Activated naive CD8-positive, alpha-beta T cell (primary cell): ENCODE data around the gene LRP5.

Experiments used
- H3K27ac Mint-ChIP-seq: one replicate; pipeline ENCODE4 v1.8.0; 2021; ENCODE audit warnings: mixed read lengths
- H3K27me3 Mint-ChIP-seq: one replicate; pipeline ENCODE4 v1.8.0; 2021; ENCODE audit warnings: mixed read lengths
- H3K36me3 Mint-ChIP-seq: one replicate; pipeline ENCODE4 v1.8.0; 2021; ENCODE audit warnings: mixed read lengths
- H3K4me1 Mint-ChIP-seq: one replicate; pipeline ENCODE4 v1.8.0; 2021; ENCODE audit warnings: low read depth, mixed read lengths
- H3K4me3 Mint-ChIP-seq: one replicate; pipeline ENCODE4 v1.8.0; 2021; ENCODE audit warnings: mild to moderate bottlenecking, mixed read lengths
- H3K9me3 Mint-ChIP-seq: one replicate; pipeline ENCODE4 v1.8.0; 2021; ENCODE audit warnings: low read depth, mixed read lengths

LRP5 gene

DNA sequence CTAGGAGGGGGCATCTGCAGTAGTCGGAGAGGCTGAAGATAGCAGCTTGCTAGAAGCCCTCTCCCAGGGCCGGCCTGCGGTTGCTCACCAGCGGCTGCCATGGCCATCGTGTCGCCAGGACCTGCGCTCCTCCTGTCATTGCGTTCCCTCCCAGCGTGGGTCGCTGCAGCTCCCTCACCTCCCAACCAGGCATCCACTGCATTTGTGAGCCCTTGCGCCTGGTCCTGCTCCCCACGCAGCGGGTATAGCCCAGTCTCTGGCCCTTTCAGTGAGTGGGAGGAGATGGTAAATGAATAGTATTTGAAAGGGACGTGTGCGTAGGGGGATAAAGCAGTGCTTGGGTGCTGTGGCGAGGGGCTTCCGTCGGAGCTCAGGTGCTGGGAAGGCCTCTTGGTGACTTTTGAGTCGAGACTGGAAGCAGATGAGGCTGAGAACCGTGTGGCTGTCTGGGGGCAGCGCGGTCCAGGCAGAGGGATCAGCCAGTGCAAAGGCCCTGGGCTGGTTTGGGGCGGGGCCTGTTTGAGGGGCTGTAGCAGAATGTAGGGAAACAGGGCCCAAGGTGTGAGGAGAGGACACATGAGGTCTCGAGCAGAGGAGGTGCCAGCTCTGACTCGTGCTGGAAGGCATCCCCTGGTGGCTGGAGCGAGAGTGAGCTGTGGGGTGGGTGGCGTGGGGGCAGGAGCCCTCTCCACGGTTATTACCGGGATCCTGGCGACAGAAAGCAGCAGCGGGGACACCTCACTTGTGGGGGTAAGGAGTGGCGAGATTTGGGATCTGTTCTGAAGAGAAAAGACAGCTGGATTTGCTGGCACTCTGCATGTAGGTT is 39.3 kb downstream of the LRP5 start:
- Mint-ChIP-seq H3K4me3 (no peak overlapping the region), H3K27me3 (no peaks in the 10 kb centered on the region), H3K27ac (no peak overlapping the region), H3K36me3 (no peaks in the 10 kb centered on the region), H3K9me3 (no peaks in the 10 kb centered on the region), H3K4me1 (no peaks in the 10 kb centered on the region)

DNA sequence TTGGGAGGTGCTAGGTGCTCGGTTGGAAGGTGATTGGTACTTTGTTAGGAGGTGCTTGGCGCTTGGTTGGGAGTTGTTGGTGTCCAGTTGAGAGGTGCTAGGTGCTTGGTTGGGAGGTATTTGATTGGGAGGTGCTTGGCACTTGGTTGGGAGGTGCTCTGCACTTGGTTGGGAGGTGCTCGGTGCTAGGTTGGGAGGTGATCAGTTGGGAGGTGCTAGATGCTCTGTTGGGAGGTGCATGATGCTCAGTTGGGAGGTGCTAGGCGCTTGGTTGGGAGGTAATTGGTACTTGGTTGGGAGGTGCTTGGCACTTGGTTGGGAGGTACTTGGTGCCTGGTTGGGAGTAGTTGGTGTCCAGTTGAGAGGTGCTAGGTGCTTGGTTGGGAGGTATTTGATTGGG is 40.2 kb downstream of the LRP5 start:
- Mint-ChIP-seq H3K4me1 (no peaks in the 10 kb centered on the region), H3K36me3 (peaks cover 2% of the 10 kb centered on the region), H3K4me3 (no peak overlapping the region), H3K27ac (no peak overlapping the region), H3K9me3 (no peaks in the 10 kb centered on the region), H3K27me3 (no peaks in the 10 kb centered on the region)

DNA sequence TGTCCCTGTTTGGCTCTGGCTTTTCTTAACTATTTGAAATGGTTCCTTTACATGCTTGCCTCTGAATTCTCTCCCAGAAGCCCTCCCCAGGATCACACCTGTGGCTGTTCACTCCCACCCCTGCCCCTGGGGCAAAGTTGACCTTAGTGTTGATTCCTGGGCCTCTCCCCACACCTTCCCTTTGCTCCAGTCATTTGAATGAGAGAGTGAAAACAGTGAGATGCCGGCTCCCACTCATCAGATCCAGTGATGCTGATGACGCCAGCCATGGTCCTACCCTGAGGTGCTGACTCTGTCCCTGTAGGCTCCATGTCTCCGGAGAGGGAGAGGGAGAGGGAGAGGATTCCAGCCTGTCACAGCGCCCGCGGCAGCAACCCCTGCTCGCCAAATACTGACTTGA is 40.7 kb downstream of the LRP5 start:
- Mint-ChIP-seq H3K4me3 (no peak overlapping the region), H3K4me1 (no peaks in the 10 kb centered on the region), H3K9me3 (no peaks in the 10 kb centered on the region), H3K36me3 (peaks cover 2% of the 10 kb centered on the region), H3K27ac (no peak overlapping the region), H3K27me3 (no peaks in the 10 kb centered on the region)

GRCh38 chr11:68353669-68354068 is 41.3 kb downstream of the LRP5 start:
- Mint-ChIP-seq H3K9me3 (no peaks in the 10 kb centered on the region), H3K36me3 (peaks cover 2% of the 10 kb centered on the region), H3K4me1 (no peaks in the 10 kb centered on the region), H3K27ac (no peak overlapping the region), H3K4me3 (no peak overlapping the region), H3K27me3 (no peaks in the 10 kb centered on the region)

DNA sequence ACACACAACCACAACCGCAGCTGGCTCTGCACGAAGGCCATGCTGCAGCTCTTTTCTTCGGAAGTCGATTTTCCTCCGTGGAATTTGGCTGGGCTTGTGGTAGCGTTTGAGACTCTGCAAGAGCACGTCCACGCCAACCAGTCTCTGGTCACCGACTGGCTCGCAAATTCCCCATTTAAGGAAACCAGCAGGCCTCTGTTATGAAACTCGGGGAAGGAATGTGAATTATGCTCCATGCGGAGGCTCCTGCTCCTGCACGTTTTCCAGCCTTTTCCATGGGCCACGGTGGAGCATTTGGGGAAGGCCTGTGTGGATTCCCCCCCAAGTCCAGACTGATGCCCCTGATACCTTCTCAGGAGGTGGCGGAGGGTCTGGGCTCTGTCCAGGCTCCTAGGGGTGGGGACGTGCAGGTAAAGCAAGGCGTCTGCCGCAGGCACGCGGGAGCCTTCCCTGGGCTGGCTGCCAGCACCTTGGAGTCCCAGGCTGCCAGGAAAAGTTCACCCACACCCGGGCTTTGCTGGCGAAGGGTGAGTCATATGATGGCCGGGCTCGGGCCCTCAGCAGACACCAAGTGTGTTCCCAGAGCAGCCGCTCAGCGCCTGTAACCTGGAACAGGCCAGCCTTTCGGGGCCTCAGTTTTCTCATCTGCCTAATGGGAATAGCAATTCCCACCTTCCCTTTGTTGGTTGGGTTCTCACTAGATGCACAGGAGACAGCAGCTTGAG is 41.9 kb downstream of the LRP5 start:
- Mint-ChIP-seq H3K9me3 (no peaks in the 10 kb centered on the region), H3K27ac (no peak overlapping the region), H3K27me3 (no peaks in the 10 kb centered on the region), H3K36me3 (peaks cover 2% of the 10 kb centered on the region), H3K4me1 (no peaks in the 10 kb centered on the region), H3K4me3 (no peak overlapping the region)

DNA sequence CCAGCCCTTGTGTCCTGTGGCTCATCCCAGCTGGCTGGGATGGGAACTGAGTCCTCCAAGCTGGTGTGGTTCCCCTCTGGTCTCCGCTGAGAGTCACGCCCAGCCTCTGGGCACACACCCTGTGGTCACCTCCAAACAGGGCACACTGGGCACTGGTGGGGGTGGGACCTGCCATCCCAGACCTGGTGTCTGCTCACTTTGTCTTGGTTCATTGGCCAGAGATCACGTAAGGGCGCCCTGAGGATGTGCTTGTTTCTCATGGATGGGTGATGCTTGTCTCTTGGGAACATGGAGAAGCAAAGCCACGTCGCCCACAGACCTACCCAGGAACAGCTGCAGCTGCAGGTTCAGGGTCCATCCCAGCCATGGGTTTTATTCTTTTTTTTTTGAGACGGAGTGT is 43.1 kb downstream of the LRP5 start:
- H3K27me3 Mint-ChIP-seq, result no peaks in the 10 kb centered on the region
- H3K9me3 Mint-ChIP-seq, result no peaks in the 10 kb centered on the region
- peaks cover 2% of the 10 kb centered on the region for H3K36me3 Mint-ChIP-seq
- no peak overlapping the region for H3K27ac Mint-ChIP-seq
- no peaks in the 10 kb centered on the region for H3K4me1 Mint-ChIP-seq
- H3K4me3 Mint-ChIP-seq, result no peak overlapping the region

DNA sequence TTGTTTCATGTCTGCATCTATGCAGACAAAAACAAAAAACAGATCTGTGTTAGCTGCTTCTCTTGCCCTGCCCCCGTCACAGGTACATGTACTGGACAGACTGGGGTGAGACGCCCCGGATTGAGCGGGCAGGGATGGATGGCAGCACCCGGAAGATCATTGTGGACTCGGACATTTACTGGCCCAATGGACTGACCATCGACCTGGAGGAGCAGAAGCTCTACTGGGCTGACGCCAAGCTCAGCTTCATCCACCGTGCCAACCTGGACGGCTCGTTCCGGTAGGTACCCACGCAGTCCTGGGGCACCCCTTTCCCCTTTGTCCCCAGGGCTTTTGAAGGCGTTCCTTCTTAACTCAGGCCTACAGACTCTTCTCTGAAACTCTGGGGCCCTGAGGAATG is 45.2 kb downstream of the LRP5 start:
- Mint-ChIP-seq H3K36me3 (peaks cover 2% of the 10 kb centered on the region), H3K27ac (no peak overlapping the region), H3K9me3 (no peaks in the 10 kb centered on the region), H3K27me3 (no peaks in the 10 kb centered on the region), H3K4me1 (no peaks in the 10 kb centered on the region), H3K4me3 (no peak overlapping the region)

GRCh38 chr11:68358416-68358815 is 46.0 kb downstream of the LRP5 start:
- H3K27ac Mint-ChIP-seq, result no peak overlapping the region
- H3K4me1 Mint-ChIP-seq, result no peaks in the 10 kb centered on the region
- H3K9me3 Mint-ChIP-seq, result no peaks in the 10 kb centered on the region
- H3K4me3 Mint-ChIP-seq, result no peak overlapping the region
- no peaks in the 10 kb centered on the region for H3K27me3 Mint-ChIP-seq
- peaks cover 2% of the 10 kb centered on the region for H3K36me3 Mint-ChIP-seq

DNA sequence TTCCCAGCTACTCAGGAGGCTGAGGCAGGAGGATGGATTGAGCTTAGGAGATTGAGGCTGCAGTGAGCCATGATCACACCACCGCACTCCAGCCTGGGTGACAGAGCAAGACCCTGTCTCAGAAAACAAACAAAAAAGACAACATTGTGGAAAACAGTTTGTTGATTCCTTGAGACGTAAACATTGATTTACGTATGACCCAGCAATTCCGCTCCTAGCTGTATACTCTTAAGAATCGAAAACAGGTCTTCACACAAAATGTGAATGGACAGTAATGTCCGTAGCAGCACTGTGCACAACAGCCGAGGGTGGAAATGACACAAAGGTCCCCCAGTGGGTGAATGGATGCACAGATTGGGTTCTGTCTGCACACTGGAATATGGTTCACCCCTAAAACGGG is 49.3 kb downstream of the LRP5 start:
- H3K4me1 Mint-ChIP-seq, result no peaks in the 10 kb centered on the region
- H3K36me3 Mint-ChIP-seq, result peaks cover 5% of the 10 kb centered on the region
- no peaks in the 10 kb centered on the region for H3K9me3 Mint-ChIP-seq
- no peak overlapping the region for H3K27ac Mint-ChIP-seq
- no peaks in the 10 kb centered on the region for H3K27me3 Mint-ChIP-seq
- no peak overlapping the region for H3K4me3 Mint-ChIP-seq

GRCh38 chr11:68362801-68363379 is 50.5 kb downstream of the LRP5 start:
- Mint-ChIP-seq H3K4me3 (no peak overlapping the region), H3K27ac (no peak overlapping the region), H3K27me3 (no peaks in the 10 kb centered on the region), H3K4me1 (no peaks in the 10 kb centered on the region), H3K36me3 (peaks cover 3% of the 10 kb centered on the region), H3K9me3 (no peaks in the 10 kb centered on the region)

DNA sequence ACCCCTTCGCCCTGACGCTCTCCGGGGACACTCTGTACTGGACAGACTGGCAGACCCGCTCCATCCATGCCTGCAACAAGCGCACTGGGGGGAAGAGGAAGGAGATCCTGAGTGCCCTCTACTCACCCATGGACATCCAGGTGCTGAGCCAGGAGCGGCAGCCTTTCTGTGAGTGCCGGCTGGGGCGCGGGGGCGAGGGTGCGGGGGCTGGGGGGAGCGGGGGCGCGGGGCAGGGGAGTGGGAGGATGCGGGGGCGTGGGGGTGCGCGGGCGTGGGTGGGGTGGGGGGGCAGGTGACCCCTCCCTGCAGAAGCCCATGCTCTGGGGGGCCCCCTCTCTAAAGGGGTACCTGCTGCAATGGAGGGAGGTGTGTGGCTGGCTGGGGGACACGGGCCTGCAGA is 51.4 kb downstream of the LRP5 start:
- no peaks in the 10 kb centered on the region for H3K9me3 Mint-ChIP-seq
- no peaks in the 10 kb centered on the region for H3K27me3 Mint-ChIP-seq
- H3K36me3 Mint-ChIP-seq, result peaks cover 3% of the 10 kb centered on the region
- H3K4me3 Mint-ChIP-seq, result no peak overlapping the region
- no peak overlapping the region for H3K27ac Mint-ChIP-seq
- H3K4me1 Mint-ChIP-seq, result no peaks in the 10 kb centered on the region

- Mint-ChIP-seq H3K27me3 (no peaks in the 10 kb centered on the region), H3K27ac (no peak overlapping the region)
These were observed 52.2 kb downstream of the LRP5 start for GRCh38 chr11:68364581-68364980.

GRCh38 chr11:68365943-68366435 is 53.6 kb downstream of the LRP5 start:
- H3K9me3 Mint-ChIP-seq, result no peaks in the 10 kb centered on the region
- H3K27me3 Mint-ChIP-seq, result no peaks in the 10 kb centered on the region
- no peak overlapping the region for H3K27ac Mint-ChIP-seq
- H3K4me3 Mint-ChIP-seq, result no peak overlapping the region
- no peaks in the 10 kb centered on the region for H3K4me1 Mint-ChIP-seq
- H3K36me3 Mint-ChIP-seq, result peaks cover 3% of the 10 kb centered on the region

More at GRCh38 chr11:68364581-68364980, 52.2 kb downstream of the LRP5 start:
- no peak overlapping the region for H3K4me3 Mint-ChIP-seq
- no peaks in the 10 kb centered on the region for H3K9me3 Mint-ChIP-seq
- H3K36me3 Mint-ChIP-seq, result peaks cover 3% of the 10 kb centered on the region
- H3K4me1 Mint-ChIP-seq, result no peaks in the 10 kb centered on the region

- no peaks in the 10 kb centered on the region for H3K4me1 Mint-ChIP-seq
- H3K4me3 Mint-ChIP-seq, result no peak overlapping the region
- H3K36me3 Mint-ChIP-seq, result peaks cover 3% of the 10 kb centered on the region
- no peak overlapping the region for H3K27ac Mint-ChIP-seq
- no peaks in the 10 kb centered on the region for H3K27me3 Mint-ChIP-seq
- no peaks in the 10 kb centered on the region for H3K9me3 Mint-ChIP-seq
These were observed 54.9 kb downstream of the LRP5 start for GRCh38 chr11:68367252-68367651.

GRCh38 chr11:68369756-68370155 is 57.4 kb downstream of the LRP5 start:
- Mint-ChIP-seq H3K4me1 (no peaks in the 10 kb centered on the region), H3K9me3 (no peaks in the 10 kb centered on the region), H3K27ac (no peak overlapping the region), H3K36me3 (peaks cover 3% of the 10 kb centered on the region), H3K4me3 (no peak overlapping the region), H3K27me3 (no peaks in the 10 kb centered on the region)
